GM23248 (cell line): ENCODE data around the gene DUSP22.

ENCODE experiments used
- EZH2 ChIP-seq: fragments of 200-600 bp; sonication (generic); IDR thresholded peaks from 2 replicates; pipeline ENCODE4 v1.6.1; 2018; ENCODE audit warnings: antibody characterized with exemption, mild to moderate bottlenecking; ENCODE audit not compliant: insufficient read depth, poor library complexity, severe bottlenecking
- EZH2phosphoT487 ChIP-seq: fragments of 200-600 bp; sonication (generic); IDR thresholded peaks from 2 replicates; pipeline ENCODE4 v1.6.1; 2018; ENCODE audit warnings: antibody characterized with exemption, moderate library complexity, mild to moderate bottlenecking, low read depth; ENCODE audit not compliant: insufficient read depth

DNA sequence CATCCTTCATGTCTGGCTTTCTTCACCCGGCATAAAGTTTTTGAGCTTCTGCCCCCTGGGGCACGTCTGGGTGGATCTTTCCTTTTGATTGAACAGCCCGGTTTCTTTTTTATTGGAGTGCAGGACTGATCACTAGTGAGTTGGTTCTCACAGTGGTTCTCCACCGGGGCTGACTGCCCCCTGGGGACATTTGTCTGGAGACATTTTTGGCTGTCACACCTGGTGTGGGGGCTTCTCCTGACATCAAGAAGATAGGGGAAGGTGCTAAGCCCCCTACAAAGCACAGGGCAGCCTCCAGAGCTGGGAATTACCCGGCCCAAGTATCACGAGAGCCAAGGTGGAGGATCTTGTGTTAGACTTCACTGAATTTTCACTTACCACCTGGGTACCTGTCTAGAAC is 73.5 kb downstream of the DUSP22 start:
- TF ChIP-seq EZH2 (no peak), EZH2phosphoT487 (no peak)
